ENCODE data around the gene CYRIA. TPM values are rescaled to one million over a fixed set of nuclear protein-coding genes. Genes with fewer than 3 reads are reported as not detected.

The CYRIA gene
- total and polyA plus RNA-seq, 3 donors from 2014 or later, result 2.6 to 4.8 (median 4.1) TPM

DNA sequence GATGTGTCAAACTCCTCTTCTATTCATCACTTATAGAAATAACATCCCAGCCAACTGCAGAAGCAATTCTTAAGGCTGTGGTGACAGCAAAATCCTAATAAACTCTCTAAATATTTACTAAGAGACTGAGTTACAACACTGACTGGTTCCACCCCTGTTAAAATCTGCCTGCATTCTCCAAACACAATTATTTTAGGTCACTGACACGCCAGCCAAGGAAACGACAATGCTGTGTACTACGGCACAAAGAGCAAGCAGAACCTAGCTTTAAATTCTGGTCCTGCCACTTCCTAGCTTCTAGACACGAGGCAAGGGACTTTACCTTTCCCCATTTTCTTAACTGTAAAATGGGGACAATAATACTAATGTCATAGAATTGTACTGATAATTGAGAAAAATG lies 4.1 kb downstream of the CYRIA start:
- H3K4me1 ChIP-seq, result no peaks in the 10 kb centered on the region
- DNase-seq, result no peak
- intact Hi-C loops (cut with DNase I; ENCODE audit: low total_unique reads), result no loop called here

GRCh38 chr2:16660556-16660955 lies 5.1 kb downstream of the CYRIA start:
- no peak for DNase-seq
- no peaks in the 10 kb centered on the region for H3K4me1 ChIP-seq

More for the DNA sequence above, 4.1 kb downstream of the CYRIA start:
- Histone ChIP-seq H3K9me3 (no peaks in the 10 kb centered on the region), H3K4me3 (no peak overlapping the region), H3K27me3 (no peaks in the 10 kb centered on the region), H3K27ac (no peak overlapping the region), H3K36me3 (ENCODE audit: low read depth, missing control alignments) (no peaks in the 10 kb centered on the region)
- no peak for TF ChIP-seq POLR2A (IDR thresholded peaks at IDR 0.05)
- TF ChIP-seq, protein P1, sequence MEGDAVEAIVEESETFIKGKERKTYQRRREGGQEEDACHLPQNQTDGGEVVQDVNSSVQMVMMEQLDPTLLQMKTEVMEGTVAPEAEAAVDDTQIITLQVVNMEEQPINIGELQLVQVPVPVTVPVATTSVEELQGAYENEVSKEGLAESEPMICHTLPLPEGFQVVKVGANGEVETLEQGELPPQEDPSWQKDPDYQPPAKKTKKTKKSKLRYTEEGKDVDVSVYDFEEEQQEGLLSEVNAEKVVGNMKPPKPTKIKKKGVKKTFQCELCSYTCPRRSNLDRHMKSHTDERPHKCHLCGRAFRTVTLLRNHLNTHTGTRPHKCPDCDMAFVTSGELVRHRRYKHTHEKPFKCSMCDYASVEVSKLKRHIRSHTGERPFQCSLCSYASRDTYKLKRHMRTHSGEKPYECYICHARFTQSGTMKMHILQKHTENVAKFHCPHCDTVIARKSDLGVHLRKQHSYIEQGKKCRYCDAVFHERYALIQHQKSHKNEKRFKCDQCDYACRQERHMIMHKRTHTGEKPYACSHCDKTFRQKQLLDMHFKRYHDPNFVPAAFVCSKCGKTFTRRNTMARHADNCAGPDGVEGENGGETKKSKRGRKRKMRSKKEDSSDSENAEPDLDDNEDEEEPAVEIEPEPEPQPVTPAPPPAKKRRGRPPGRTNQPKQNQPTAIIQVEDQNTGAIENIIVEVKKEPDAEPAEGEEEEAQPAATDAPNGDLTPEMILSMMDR (IDR thresholded peaks at IDR 0.05), result no peak
- 95% methylated on average over 4 of the region's 4 CpGs for WGBS, 2 donors

DNA sequence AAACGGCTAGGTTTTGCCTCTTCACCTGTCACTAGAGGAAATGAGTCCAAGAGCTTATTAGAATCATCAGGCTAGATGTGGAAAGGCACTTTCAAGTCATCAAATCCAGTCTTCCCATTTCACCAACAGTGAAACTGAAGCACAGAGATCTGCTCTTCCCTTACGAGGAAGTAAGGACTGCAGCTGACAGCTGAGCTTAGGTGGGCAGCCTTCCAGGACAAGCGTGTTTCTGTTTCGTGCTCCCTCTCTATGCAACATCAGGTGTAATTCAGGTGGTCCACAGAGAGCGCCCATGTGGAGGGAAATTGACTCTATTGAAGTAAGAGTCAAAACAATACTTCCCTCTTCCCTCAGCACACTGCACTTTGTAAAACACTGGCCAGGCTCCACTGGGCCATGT lies 5.5 kb downstream of the CYRIA start:
- Histone ChIP-seq H3K9me3 (no peaks in the 10 kb centered on the region), H3K4me3 (no peak overlapping the region), H3K27ac (no peak overlapping the region), H3K27me3 (no peaks in the 10 kb centered on the region), H3K4me1 (no peaks in the 10 kb centered on the region), H3K36me3 (ENCODE audit: low read depth, missing control alignments) (no peaks in the 10 kb centered on the region)
- WGBS, 2 donors, result 78 to 85% methylated on average over 5 of the region's 5 CpGs
- intact Hi-C loops (cut with DNase I; ENCODE audit: low total_unique reads), result no loop called here
- no peak for DNase-seq
- no peak for TF ChIP-seq POLR2A (IDR thresholded peaks at IDR 0.05)
- TF ChIP-seq, protein P1 (IDR thresholded peaks at IDR 0.05), result no peak

More at GRCh38 chr2:16660556-16660955, 5.1 kb downstream of the CYRIA start:
- H3K27ac ChIP-seq, result no peak overlapping the region
- H3K36me3 ChIP-seq (ENCODE audit: low read depth, missing control alignments), result no peaks in the 10 kb centered on the region
- no peaks in the 10 kb centered on the region for H3K27me3 ChIP-seq
- no peak overlapping the region for H3K4me3 ChIP-seq
- no peak for TF ChIP-seq POLR2A (IDR thresholded peaks at IDR 0.05)
- TF ChIP-seq, protein P1 (IDR thresholded peaks at IDR 0.05), result no peak
- H3K9me3 ChIP-seq, result no peaks in the 10 kb centered on the region
- intact Hi-C loops (cut with DNase I; ENCODE audit: low total_unique reads), result no loop called here
- WGBS, 2 donors, result 69 to 74% methylated on average over 4 of the region's 4 CpGs

DNA sequence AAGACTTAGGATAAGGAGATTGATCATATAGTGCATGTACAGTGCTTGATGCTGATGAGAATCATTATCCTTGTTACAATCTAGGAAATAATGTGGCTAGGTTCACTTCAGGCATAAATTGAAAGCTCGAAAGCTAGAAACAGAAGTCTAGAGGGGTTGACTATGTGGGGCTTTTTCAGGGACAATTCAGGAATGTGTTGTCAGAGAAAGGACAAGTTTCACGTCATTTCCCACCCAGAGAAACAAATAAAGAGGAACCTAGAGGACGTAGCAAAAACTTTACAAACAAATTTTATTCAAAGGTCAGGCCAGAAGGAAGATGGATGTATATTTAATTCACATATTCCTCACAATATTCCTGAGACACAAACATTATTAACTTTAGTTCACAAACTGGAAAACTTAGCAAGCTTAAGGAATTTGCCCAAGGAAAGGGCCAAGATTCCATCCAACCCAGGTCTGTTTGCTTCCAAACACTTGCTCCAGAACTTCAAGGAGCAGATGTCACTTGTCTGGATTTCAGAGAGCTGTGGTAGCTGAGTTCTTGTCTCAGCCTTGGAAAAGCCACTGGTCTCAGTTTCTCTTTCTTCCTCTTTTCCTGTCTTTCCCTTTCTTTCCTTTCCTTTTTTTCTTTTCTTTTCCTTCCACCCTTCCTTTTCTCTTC lies 7.4 kb downstream of the CYRIA start:
- Histone ChIP-seq H3K9me3 (no peaks in the 10 kb centered on the region), H3K27ac (no peak overlapping the region), H3K27me3 (no peaks in the 10 kb centered on the region), H3K4me1 (no peaks in the 10 kb centered on the region), H3K36me3 (ENCODE audit: low read depth, missing control alignments) (no peaks in the 10 kb centered on the region), H3K4me3 (no peak overlapping the region)
- DNase-seq, result no peak
- TF ChIP-seq, protein P1 (IDR thresholded peaks at IDR 0.05), result no peak
- no peak for TF ChIP-seq POLR2A (IDR thresholded peaks at IDR 0.05)
- WGBS, 2 donors, result 73 to 85% methylated on average over 3 of the region's 3 CpGs
- intact Hi-C loops (cut with DNase I; ENCODE audit: low total_unique reads), result no loop called here

GRCh38 chr2:16657671-16658070 lies 8.0 kb downstream of the CYRIA start:
- Histone ChIP-seq H3K27ac (no peak overlapping the region), H3K9me3 (no peaks in the 10 kb centered on the region)

More at GRCh38 chr2:16657671-16658070, 8.0 kb downstream of the CYRIA start:
- H3K36me3 ChIP-seq (ENCODE audit: low read depth, missing control alignments), result no peaks in the 10 kb centered on the region
- intact Hi-C loops (cut with DNase I; ENCODE audit: low total_unique reads), result no loop called here
- DNase-seq, result no peak
- H3K4me3 ChIP-seq, result no peak overlapping the region
- WGBS, 2 donors, result 88 to 89% methylated on average over 1 of the region's 1 CpG
- no peak for TF ChIP-seq POLR2A (IDR thresholded peaks at IDR 0.05)
- TF ChIP-seq, protein P1 (IDR thresholded peaks at IDR 0.05), result no peak
- no peaks in the 10 kb centered on the region for H3K27me3 ChIP-seq
- H3K4me1 ChIP-seq, result peaks cover 3% of the 10 kb centered on the region

Data from testis (tissue), 3 donors.